Measurements from ENCODE around the gene NCOA7. TPM values are rescaled to one million over a fixed set of nuclear protein-coding genes. Genes with fewer than 3 reads are reported as not detected.

NCOA7 gene
- total RNA-seq, 1 experiment from 2014 or later, result 37.3 TPM

GRCh38 chr6:125826695-125827463 is 36.1 kb downstream of the NCOA7 start:
- in situ Hi-C loops (cut with HindIII; ENCODE audit: low pct_unique_long_range_greater_than_20kb, low sequenced_read_pairs) (no loop called here), intact Hi-C loops (cut with micrococcal nuclease; ENCODE audit: unreplicated experiment) (no loop called here)
- TF ChIP-seq SIN3A (IDR thresholded peaks at IDR 0.05; ENCODE audit: borderline replicate concordance, insufficient read depth, low read depth, low read length) (no peak), REST (IDR thresholded peaks at IDR 0.05; ENCODE audit: insufficient read depth in 1 of 2, low read depth in 2 of 2, low read length in 1 of 2) (no peak), TCF7L2 (IDR thresholded peaks at IDR 0.05; ENCODE audit: low read depth, low read length) (no peak), POLR2AphosphoS5 (IDR thresholded peaks at IDR 0.05; ENCODE audit: low read depth, low read length) (no peak), CTCF (IDR thresholded peaks at IDR 0.05) (no peak)
- no TSS peak for BruUV-seq (replicated peaks)
- no peak for DNase-seq (ENCODE audit: low read depth, low spot score)
- CTCF ChIA-PET, result no interaction called here
- POLR2A ChIA-PET, result no interaction called here
- H3K4me3 ChIP-seq (ENCODE audit: low read depth in 2 of 2, low read length in 2 of 2), result no peak overlapping the region
- no peaks in the 10 kb centered on the region for H3K36me3 ChIP-seq (ENCODE audit: control insufficient read depth, insufficient read depth, low read length)
- H3K27ac ChIP-seq (ENCODE audit: low read length), result no peak overlapping the region
- H3K27me3 ChIP-seq (ENCODE audit: control insufficient read depth, insufficient read depth, low read length), result no peaks in the 10 kb centered on the region
- no peak for ATAC-seq
- H3K9me3 ChIP-seq (ENCODE audit: control insufficient read depth, insufficient read depth, low read depth, low read length), result no peaks in the 10 kb centered on the region
- H3K4me1 ChIP-seq (ENCODE audit: control insufficient read depth, insufficient read depth, low read length), result peaks cover 5% of the 10 kb centered on the region

GRCh38 chr6:125827788-125828320 is 37.1 kb downstream of the NCOA7 start:
- Histone ChIP-seq H3K4me1 (ENCODE audit: control insufficient read depth, insufficient read depth, low read length) (no peaks in the 10 kb centered on the region; the same call in 1 of the 2 replicates), H3K27me3 (ENCODE audit: control insufficient read depth, insufficient read depth, low read length) (no peaks in the 10 kb centered on the region), H3K4me3 (ENCODE audit: low read depth in 2 of 2, low read length in 2 of 2) (no peak overlapping the region), H3K27ac (ENCODE audit: low read length) (no peak overlapping the region), H3K36me3 (ENCODE audit: control insufficient read depth, insufficient read depth, low read length) (no peaks in the 10 kb centered on the region), H3K9me3 (ENCODE audit: control insufficient read depth, insufficient read depth, low read depth, low read length) (no peaks in the 10 kb centered on the region)
- ChIA-PET CTCF (no interaction called here), POLR2A (no interaction called here)
- DNase-seq (ENCODE audit: low read depth, low spot score), result no peak
- no TSS peak for BruUV-seq (replicated peaks)
- no peak for ATAC-seq
- intact Hi-C loops (cut with micrococcal nuclease; ENCODE audit: unreplicated experiment) (no loop called here), in situ Hi-C loops (cut with HindIII; ENCODE audit: low pct_unique_long_range_greater_than_20kb, low sequenced_read_pairs) (no loop called here)
- TF ChIP-seq TCF7L2 (IDR thresholded peaks at IDR 0.05; ENCODE audit: low read depth, low read length) (no peak), CTCF (IDR thresholded peaks at IDR 0.05) (no peak), SIN3A (IDR thresholded peaks at IDR 0.05; ENCODE audit: borderline replicate concordance, insufficient read depth, low read depth, low read length) (no peak), POLR2AphosphoS5 (IDR thresholded peaks at IDR 0.05; ENCODE audit: low read depth, low read length) (no peak), REST (IDR thresholded peaks at IDR 0.05; ENCODE audit: insufficient read depth in 1 of 2, low read depth in 2 of 2, low read length in 1 of 2) (no peak)

Data from Panc1 (cell line).